WTC11 (cell line): ENCODE measurements around the gene ETV1. TPM values are rescaled to one million over a fixed set of nuclear protein-coding genes. Genes with fewer than 3 reads are reported as not detected.

Experiments used
- ATAC-seq: fragments of 200-7000 bp; cut with Tn5 transposase; 2 replicates; pipeline ENCODE4 v1.10.0; 2021; ENCODE audit warnings: mild to moderate bottlenecking, moderate library complexity
- CTCF ChIA-PET: fragments of 300-600 bp; sonication (Branson Sonifier 250); formaldehyde crosslinking; loops from one replicate; lab custom pipeline; 2021; ENCODE audit warnings: antibody characterized with exemption; lab: Charles Lee
- POLR2A ChIA-PET: fragments of 350-600 bp; sonication (Branson Sonifier 250); formaldehyde crosslinking; loops from one replicate; lab custom pipeline; 2021; ENCODE audit warnings: antibody characterized with exemption; lab: Charles Lee
- DNase-seq: peaks from one replicate; pipeline ENCODE4 v3.0.0; 2021; ENCODE audit warnings: low spot score
- H3K27ac Mint-ChIP-seq: 2 replicates; pipeline ENCODE4 v1.8.0; 2021; ENCODE audit warnings: mixed read lengths
- H3K27me3 Mint-ChIP-seq: 2 replicates; pipeline ENCODE4 v1.8.0; 2021; ENCODE audit warnings: low read depth, mild to moderate bottlenecking, moderate library complexity, mixed read lengths
- H3K36me3 Mint-ChIP-seq: 2 replicates; pipeline ENCODE4 v1.8.0; 2021; ENCODE audit warnings: mixed read lengths
- H3K4me1 Mint-ChIP-seq: 2 replicates; pipeline ENCODE4 v1.8.0; 2022; ENCODE audit warnings: mixed read lengths
- H3K4me3 Mint-ChIP-seq: 2 replicates; pipeline ENCODE4 v1.8.0; 2021; ENCODE audit warnings: mild to moderate bottlenecking, moderate library complexity, mixed read lengths
- H3K9me3 Mint-ChIP-seq: 2 replicates; pipeline ENCODE4 v1.8.0; 2021; ENCODE audit warnings: mixed read lengths
- AR ChIP-seq: fragments of 250-450 bp; sonication (Bioruptor Pico); IDR thresholded peaks from 2 replicates; pipeline ENCODE4 v1.9.0; 2021; ENCODE audit warnings: mild to moderate bottlenecking
- ATF2 ChIP-seq: sonication (generic); formaldehyde crosslinking; IDR thresholded peaks from 2 replicates; pipeline ENCODE4 v1.8.1; 2022; ENCODE audit warnings: low read depth, missing genetic modification reagents, borderline replicate concordance
- CDX4 ChIP-seq: fragments of 250-450 bp; sonication (Bioruptor Pico); IDR thresholded peaks from 2 replicates; pipeline ENCODE4 v1.9.0; 2021; ENCODE audit warnings: moderate library complexity, mild to moderate bottlenecking, inconsistent platforms, borderline replicate concordance
- E2F1 ChIP-seq: sonication (generic); formaldehyde crosslinking; IDR thresholded peaks from 2 replicates; pipeline ENCODE4 v1.8.0; 2022; ENCODE audit warnings: mild to moderate bottlenecking, missing genetic modification reagents
- ETV6 ChIP-seq: sonication (generic); formaldehyde crosslinking; IDR thresholded peaks from 2 replicates; pipeline ENCODE4 v1.8.1; 2022; ENCODE audit warnings: mild to moderate bottlenecking, missing genetic modification reagents
- FOXP4 ChIP-seq: sonication (generic); formaldehyde crosslinking; IDR thresholded peaks from 2 replicates; pipeline ENCODE4 v1.8.0; 2022; ENCODE audit warnings: mild to moderate bottlenecking, missing genetic modification reagents
- GTF2I ChIP-seq: fragments of 250-450 bp; sonication (Bioruptor Pico); conservative IDR thresholded peaks from 2 replicates; pipeline ENCODE4 v1.4.0; 2021; ENCODE audit warnings: mild to moderate bottlenecking
- HMGA2 ChIP-seq: fragments of 250-450 bp; sonication (Bioruptor Pico); IDR thresholded peaks from 2 replicates; pipeline ENCODE4 v1.4.0; 2021; ENCODE audit warnings: mild to moderate bottlenecking, moderate library complexity
- JUN ChIP-seq: sonication (generic); formaldehyde crosslinking; IDR thresholded peaks from 2 replicates; pipeline ENCODE4 v1.8.0; 2023; ENCODE audit warnings: mild to moderate bottlenecking, missing genetic modification reagents
- MLX ChIP-seq: sonication (generic); formaldehyde crosslinking; IDR thresholded peaks from 2 replicates; pipeline ENCODE4 v1.8.1; 2023; ENCODE audit warnings: mild to moderate bottlenecking, missing genetic modification reagents, moderate library complexity
- MXD4 ChIP-seq: fragments of 250-450 bp; sonication (Bioruptor Pico); IDR thresholded peaks from 2 replicates; pipeline ENCODE4 v1.8.0; 2021; ENCODE audit warnings: mild to moderate bottlenecking, moderate library complexity, borderline replicate concordance
- SMAD4 ChIP-seq: sonication (generic); formaldehyde crosslinking; IDR thresholded peaks from 2 replicates; pipeline ENCODE4 v1.8.0; 2022; ENCODE audit warnings: mild to moderate bottlenecking, missing genetic modification reagents
- TEAD1 ChIP-seq: sonication (generic); formaldehyde crosslinking; IDR thresholded peaks from 2 replicates; pipeline ENCODE4 v1.8.0; 2022; ENCODE audit warnings: mild to moderate bottlenecking, missing genetic modification reagents
- TP53 ChIP-seq: sonication (generic); formaldehyde crosslinking; IDR thresholded peaks from 2 replicates; pipeline ENCODE4 v1.8.1; 2023; ENCODE audit warnings: mild to moderate bottlenecking, missing genetic modification reagents
- ZBTB21 ChIP-seq: sonication (generic); formaldehyde crosslinking; IDR thresholded peaks from 2 replicates; pipeline ENCODE4 v1.8.1; 2023; ENCODE audit warnings: mild to moderate bottlenecking, missing genetic modification reagents, borderline replicate concordance
- ZNF138 ChIP-seq: sonication (generic); formaldehyde crosslinking; conservative IDR thresholded peaks from 2 replicates; pipeline ENCODE4 v1.8.1; 2022; ENCODE audit warnings: mild to moderate bottlenecking, moderate library complexity, missing genetic modification reagents
- ZNF232 ChIP-seq: sonication (generic); formaldehyde crosslinking; IDR thresholded peaks from 2 replicates; pipeline ENCODE4 v1.8.0; 2022; ENCODE audit warnings: mild to moderate bottlenecking, missing genetic modification reagents
- ZNF317 ChIP-seq: sonication (generic); formaldehyde crosslinking; IDR thresholded peaks from 2 replicates; pipeline ENCODE4 v1.8.1; 2023; ENCODE audit warnings: low read depth, mild to moderate bottlenecking, moderate library complexity, missing genetic modification reagents, borderline replicate concordance
- ZNF423 ChIP-seq: fragments of 250-450 bp; sonication (Bioruptor Pico); IDR thresholded peaks from 2 replicates; pipeline ENCODE4 v2.1.2; 2022; ENCODE audit warnings: mild to moderate bottlenecking, moderate library complexity
- ZNF425 ChIP-seq: fragments of 250-450 bp; sonication (Bioruptor Pico); conservative IDR thresholded peaks from 2 replicates; pipeline ENCODE4 v1.9.0; 2021; ENCODE audit warnings: mild to moderate bottlenecking
- ZSCAN18 ChIP-seq: fragments of 250-450 bp; sonication (Bioruptor Pico); IDR thresholded peaks from 2 replicates; pipeline ENCODE4 v2.1.2; 2022; ENCODE audit warnings: mild to moderate bottlenecking, moderate library complexity
- total RNA-seq: library from RNA; stranded (reverse); gene quantifications from 3 replicates; pipeline ENCODE4 v1.2.3, GENCODE V29; 2021

Gene ETV1
- total RNA-seq, 1 experiment from 2014 or later = 76.6 TPM

GRCh38 chr7:13988065-13988464 lies 1.4 kb downstream of the ETV1 start (continued):
- no peak for TF ChIP-seq AR (CRISPR knock-in tag)
- TF ChIP-seq, all 79 proteins: peak for 0

- Mint-ChIP-seq H3K4me1 (peaks cover 45% of the 10 kb centered on the region), H3K36me3 (peaks cover 3% of the 10 kb centered on the region; the same call in 1 of the 2 replicates), H3K27ac (no peak overlapping the region), H3K27me3 (no peaks in the 10 kb centered on the region), H3K9me3 (no peaks in the 10 kb centered on the region), H3K4me3 (no peak overlapping the region)
- ATAC-seq (no peak), DNase-seq (no peak)
- TF ChIP-seq HMGA2 (CRISPR knock-in tag) = no peak
- no peak for TF ChIP-seq JUN
- TF ChIP-seq E2F1 = no peak
- TF ChIP-seq ZNF423 (CRISPR knock-in tag) = no peak
- TF ChIP-seq GTF2I (CRISPR knock-in tag) = no peak
- TF ChIP-seq ZNF317 = no peak
- TF ChIP-seq TP53 (CRISPR knock-in tag) = no peak
- no peak for TF ChIP-seq ZNF138 (CRISPR knock-in tag)
- TF ChIP-seq ZBTB21 = no peak
- no peak for TF ChIP-seq ZNF232 (CRISPR knock-in tag)
- TF ChIP-seq ZSCAN18 (CRISPR knock-in tag) = no peak
- TF ChIP-seq FOXP4 (CRISPR knock-in tag) = no peak
- no peak for TF ChIP-seq TEAD1
- ChIA-PET CTCF (no interaction called here), POLR2A (no interaction called here)
These were observed 2.1 kb downstream of the ETV1 start for GRCh38 chr7:13987395-13987794.

- no peak for ATAC-seq
- H3K36me3 Mint-ChIP-seq = peaks cover 3% of the 10 kb centered on the region; the same call in 1 of the 2 replicates
- CTCF ChIA-PET = no interaction called here
- TF ChIP-seq ATF2 (CRISPR knock-in tag) = no peak
- TF ChIP-seq MXD4 (CRISPR knock-in tag) = no peak
- no peak for TF ChIP-seq MLX (CRISPR knock-in tag)
- TF ChIP-seq CDX4 = no peak
- TF ChIP-seq TP53 (CRISPR knock-in tag) = no peak
- TF ChIP-seq ZNF425 (CRISPR knock-in tag) = no peak
- TF ChIP-seq SMAD4 (CRISPR knock-in tag) = no peak
- TF ChIP-seq ETV6 (CRISPR knock-in tag) = no peak
- TF ChIP-seq, all 79 proteins: peak for 0
- Mint-ChIP-seq H3K4me1 (peaks cover 52% of the 10 kb centered on the region), H3K27me3 (no peaks in the 10 kb centered on the region), H3K27ac (peak overlapping the region; percentile 96), H3K9me3 (no peaks in the 10 kb centered on the region), H3K4me3 (no peak overlapping the region)
- no peak for DNase-seq
- POLR2A ChIA-PET = interaction anchor here (0.6 kb wide), 1 partner anchor 21 kb away, joined by 3 read pairs; no protein-coding TSS in a partner anchor
These were observed 3.3 kb downstream of the ETV1 start for GRCh38 chr7:13986208-13986607.
